SK-N-SH (cell line): ENCODE data around the gene SLC25A10. TPM values are rescaled to one million over a fixed set of nuclear protein-coding genes. Genes with fewer than 3 reads are reported as not detected.

Experiments
- CTCF ChIA-PET: fragments of 300-600, 350-600 bp; formaldehyde crosslinking; extraction: SDS; loops from one replicate; lab custom pipeline; 2021; lab: Yijun Ruan, JAX
- POLR2A ChIA-PET: fragments of 350-600 bp; sonication (Branson Sonifier 250); formaldehyde crosslinking; extraction: SDS; loops from one replicate; lab custom pipeline; 2020; ENCODE audit warnings: antibody characterized with exemption, inconsistent platforms; lab: Yijun Ruan, JAX
- DNase-seq: peaks from one replicate; pipeline ENCODE4 v3.0.0; 2012
- H2AFZ ChIP-seq: fragments of 200-600 bp; sonication (generic); 2 replicates; pipeline ENCODE4 v1.8.1; 2016; ENCODE audit warnings: antibody characterized with exemption, mild to moderate bottlenecking, low read depth
- H3F3A ChIP-seq: fragments of 200-600 bp; sonication (generic); replicated peaks from 2 replicates; pipeline ENCODE3; 2016; ENCODE audit warnings: antibody characterized with exemption, mild to moderate bottlenecking; ENCODE audit not compliant: insufficient read depth
- H3K27ac ChIP-seq, 2 experiments: fragments of 200-500 bp in 1 of 2; fragments of 200-600 bp in 1 of 2; sonication (Bioruptor generic) in 1 of 2; sonication (generic), shearing (Covaris generic) in 1 of 2; 2 replicates each; pipeline versions ENCODE4 v1.5.1 to v1.6.1; 2014 to 2016; ENCODE audit warnings: low read depth in 2 of 2, inconsistent platforms in 1 of 2, low read length in 1 of 2, mild to moderate bottlenecking in 1 of 2, mixed read lengths in 1 of 2
- H3K27me3 ChIP-seq: fragments of 200-600 bp; sonication (generic), shearing (Covaris generic); 2 replicates; pipeline ENCODE4 v1.6.1; 2016; ENCODE audit warnings: mixed run types; ENCODE audit not compliant: insufficient read depth
- H3K36me3 ChIP-seq, 2 experiments: fragments of 200-500 bp in 1 of 2; fragments of 200-600 bp in 1 of 2; sonication (Bioruptor generic) in 1 of 2; sonication (generic) in 1 of 2; replicated peaks in 1 of 2; 2 replicates each; pipeline versions ENCODE3 to v1.5.1; 2014 to 2016; ENCODE audit warnings: low read length in 1 of 2, mild to moderate bottlenecking in 1 of 2; ENCODE audit not compliant: insufficient read depth in 2 of 2, control insufficient read depth in 1 of 2
- H3K4me1 ChIP-seq, 2 experiments: fragments of 200-500 bp in 1 of 2; fragments of 200-600 bp in 1 of 2; sonication (Bioruptor generic) in 1 of 2; sonication (generic), shearing (Covaris generic) in 1 of 2; 2 replicates each; pipeline versions ENCODE4 v1.5.1 to v1.6.1; 2014 to 2016; ENCODE audit warnings: low read depth in 1 of 2, low read length in 1 of 2, mixed run types in 1 of 2; ENCODE audit not compliant: insufficient read depth in 2 of 2, control insufficient read depth in 1 of 2
- H3K4me2 ChIP-seq: fragments of 200-600 bp; sonication (generic), shearing (Covaris generic); 2 replicates; pipeline ENCODE4 v1.6.1; 2017; ENCODE audit warnings: mixed run types
- H3K4me3 ChIP-seq, 2 experiments: fragments of 200-500 bp in 1 of 2; fragments of 200-600 bp in 1 of 2; sonication (Bioruptor generic) in 1 of 2; sonication (generic), shearing (Covaris generic) in 1 of 2; 2 replicates each; pipeline versions ENCODE4 v1.5.1 to v1.8.1; 2014 to 2016; ENCODE audit warnings: low read depth in 2 of 2, inconsistent platforms in 1 of 2, low read length in 1 of 2, mild to moderate bottlenecking in 1 of 2, mixed read lengths in 1 of 2, moderate library complexity in 1 of 2
- H3K79me2 ChIP-seq: fragments of 200-600 bp; sonication (generic); 2 replicates; pipeline ENCODE4 v1.8.1; 2017; ENCODE audit warnings: mild to moderate bottlenecking; ENCODE audit not compliant: insufficient read depth
- H3K9ac ChIP-seq: fragments of 200-600 bp; sonication (generic); 2 replicates; pipeline ENCODE4 v1.6.1; 2017; ENCODE audit warnings: mixed run types
- H3K9me2 ChIP-seq: fragments of 200-600 bp; sonication (generic); 2 replicates; pipeline ENCODE4 v1.6.1; 2017; ENCODE audit warnings: mixed run types
- H3K9me3 ChIP-seq: fragments of 200-600 bp; sonication (generic); 2 replicates; pipeline ENCODE4 v1.6.1; 2017; ENCODE audit warnings: mixed run types, mild to moderate bottlenecking, moderate library complexity
- H4K20me1 ChIP-seq: fragments of 200-600 bp; sonication (generic); 2 replicates; pipeline ENCODE4 v1.6.1; 2017; ENCODE audit warnings: mild to moderate bottlenecking, mixed run types; ENCODE audit not compliant: insufficient read depth
- CHD2 ChIP-seq: fragments of 150-350 bp; IDR thresholded peaks from 2 replicates; pipeline ENCODE4 v1.6.1; 2018; ENCODE audit warnings: low read length; ENCODE audit not compliant: partially characterized antibody
- CTCF ChIP-seq: fragments of 200-600 bp; sonication (generic); IDR thresholded peaks from 2 replicates; pipeline ENCODE4 v1.6.1; 2017; ENCODE audit warnings: antibody characterized with exemption, mild to moderate bottlenecking, moderate library complexity
- ELF1 ChIP-seq: IDR thresholded peaks from 2 replicates; pipeline ENCODE4 v1.4.0; 2012
- EP300 ChIP-seq, 2 experiments: IDR thresholded peaks; 2 replicates each; pipeline versions ENCODE4 v1.4.0 to v1.6.1; 2012; ENCODE audit warnings: borderline replicate concordance in 1 of 2, low read depth in 1 of 2, low read length in 1 of 2
- FOXM1 ChIP-seq: IDR thresholded peaks from 2 replicates; pipeline ENCODE4 v1.4.0; 2012; ENCODE audit warnings: low read depth, mild to moderate bottlenecking
- GATA2 ChIP-seq: sonication (generic); formaldehyde crosslinking; IDR thresholded peaks from 2 replicates; pipeline ENCODE4 v1.5.0; 2020; ENCODE audit warnings: mild to moderate bottlenecking, missing genetic modification reagents
- IRF3 ChIP-seq: fragments of 150-350 bp; IDR thresholded peaks from 2 replicates; pipeline ENCODE4 v1.6.1; 2016; ENCODE audit warnings: mild to moderate bottlenecking, low read depth, low read length
- JUND ChIP-seq: IDR thresholded peaks from 2 replicates; pipeline ENCODE4 v1.4.0; 2012
- MAX ChIP-seq: IDR thresholded peaks from 2 replicates; pipeline ENCODE4 v1.4.0; 2012; ENCODE audit warnings: low read depth
- MEF2A ChIP-seq: IDR thresholded peaks from 2 replicates; pipeline ENCODE4 v1.4.0; 2012; ENCODE audit warnings: low read depth, borderline replicate concordance
- MXI1 ChIP-seq: IDR thresholded peaks from 2 replicates; pipeline ENCODE4 v1.6.1; 2012; ENCODE audit warnings: mild to moderate bottlenecking, low read depth, low read length, improper control_type of control experiment
- NFIC ChIP-seq: IDR thresholded peaks from 2 replicates; pipeline ENCODE4 v1.4.0; 2012; ENCODE audit warnings: borderline replicate concordance
- RAD21 ChIP-seq: IDR thresholded peaks from 2 replicates; pipeline ENCODE4 v1.6.1; 2012; ENCODE audit warnings: mild to moderate bottlenecking, low read length
- RCOR1 ChIP-seq: fragments of 150-350 bp; IDR thresholded peaks from 2 replicates; pipeline ENCODE4 v1.6.1; 2017; ENCODE audit warnings: antibody characterized with exemption, low read length
- RFX5 ChIP-seq: IDR thresholded peaks from 2 replicates; pipeline ENCODE4 v1.6.1; 2012; ENCODE audit warnings: mild to moderate bottlenecking, improper control_type of control experiment, low read length
- RXRA ChIP-seq: IDR thresholded peaks from 2 replicates; pipeline ENCODE4 v1.4.0; 2012; ENCODE audit warnings: low read depth, mild to moderate bottlenecking, borderline replicate concordance
- TCF12 ChIP-seq: IDR thresholded peaks from 2 replicates; pipeline ENCODE4 v1.4.0; 2012
- WGBS: methylation state at CpG from one replicate; pipeline ENCODE4 v1.1.6; 2017; ENCODE audit warnings: low lambda C conversion rate; 5-methylcytosine and 5-hydroxymethylcytosine counted together
- polyA plus RNA-seq, 3 experiments: library from polyadenylated mRNA; depleted of rRNA; stranded (reverse); fragments of >200 nt; gene quantifications; 2 replicates each; pipeline ENCODE4 v1.2.3, GENCODE V29; 2012

The SLC25A10 gene
- polyA plus RNA-seq, 1 of the 3 experiments (the other 2 are of a cell fraction) = 34.7 TPM

GRCh38 chr17:81714412-81715106, 2.5 kb downstream of the SLC25A10 start:
- no peak overlapping the region for H3K9ac ChIP-seq
- peaks cover 22 to 33% of the 10 kb centered on the region in 2 experiments; a peak in 3 of 4 replicates for H3K4me1 ChIP-seq
- no peak for TF ChIP-seq FOXM1
- no peak for TF ChIP-seq MAX
- no peak for TF ChIP-seq MXI1
- no peak for TF ChIP-seq NFIC
- TF ChIP-seq RXRA = no peak
- TF ChIP-seq EP300 (IDR thresholded peaks at IDR 0.05; ENCODE audit: borderline replicate concordance in 1 of 2, low read depth in 1 of 2, low read length in 1 of 2) = no peak
- TF ChIP-seq GATA2 (CRISPR knock-in tag) = no peak
- no peak for TF ChIP-seq JUND
- TF ChIP-seq CTCF = no peak
- TF ChIP-seq IRF3 = no peak
- no peak for TF ChIP-seq RFX5
- TF ChIP-seq CHD2 = no peak
- TF ChIP-seq ELF1 = no peak
- TF ChIP-seq TCF12 = no peak
- TF ChIP-seq RAD21 = no peak
- TF ChIP-seq MEF2A = no peak
- no peak for TF ChIP-seq RCOR1
- peaks cover 0 to 9% of the 10 kb centered on the region in 2 experiments for H3K36me3 ChIP-seq
- peaks cover 17% of the 10 kb centered on the region for H3F3A ChIP-seq
- H3K4me3 ChIP-seq = no peak overlapping the region
- no peak overlapping the region for H2AFZ ChIP-seq
- ChIA-PET POLR2A (interaction anchor here (0.8 to 3.8 kb wide), 5 partner anchors 9 to 152 kb away, joined by 3 to 30 read pairs (median 6); partner anchors contain the start of gene MRPL12), CTCF (interaction anchor here (0.8 to 4.4 kb wide), 12 partner anchors 9 to 521 kb away, joined by 3 to 33 read pairs (median 4); partner anchors contain the start of gene MRPL12)
- peak overlapping the region; percentile 89; the same call in 1 of the 2 replicates for H3K4me2 ChIP-seq
- WGBS = 97% methylated on average over 39 of the region's 39 CpGs
- H4K20me1 ChIP-seq = no peaks in the 10 kb centered on the region
- no peak for DNase-seq
- H3K79me2 ChIP-seq = peaks cover 24% of the 10 kb centered on the region; the same call in 1 of the 2 replicates
- H3K9me3 ChIP-seq = no peaks in the 10 kb centered on the region
- no peaks in the 10 kb centered on the region for H3K9me2 ChIP-seq
- H3K27me3 ChIP-seq = no peaks in the 10 kb centered on the region
- H3K27ac ChIP-seq = peak overlapping the region in 1 of 2 experiments; percentile 75; a peak in 1 of 4 replicates
